OCI-LY7 (cell line): Measurements from ENCODE around the gene CAMK1G.

Source experiments
- EZH2phosphoT487 ChIP-seq: fragments of 200-600 bp; sonication (generic); IDR thresholded peaks from 2 replicates; pipeline ENCODE4 v1.6.1; 2018; ENCODE audit warnings: low read depth, borderline replicate concordance, mild to moderate bottlenecking, mixed run types, antibody characterized with exemption, low read length, moderate library complexity, mixed read lengths
- TF ChIP-seq, protein P1 (sequence below): fragments of 200-600 bp; sonication (generic); conservative IDR thresholded peaks from 2 replicates; pipeline ENCODE4 v1.5.1; 2014; ENCODE audit warnings: mild to moderate bottlenecking, antibody characterized with exemption, low read length, moderate library complexity, mixed read lengths

DNA sequence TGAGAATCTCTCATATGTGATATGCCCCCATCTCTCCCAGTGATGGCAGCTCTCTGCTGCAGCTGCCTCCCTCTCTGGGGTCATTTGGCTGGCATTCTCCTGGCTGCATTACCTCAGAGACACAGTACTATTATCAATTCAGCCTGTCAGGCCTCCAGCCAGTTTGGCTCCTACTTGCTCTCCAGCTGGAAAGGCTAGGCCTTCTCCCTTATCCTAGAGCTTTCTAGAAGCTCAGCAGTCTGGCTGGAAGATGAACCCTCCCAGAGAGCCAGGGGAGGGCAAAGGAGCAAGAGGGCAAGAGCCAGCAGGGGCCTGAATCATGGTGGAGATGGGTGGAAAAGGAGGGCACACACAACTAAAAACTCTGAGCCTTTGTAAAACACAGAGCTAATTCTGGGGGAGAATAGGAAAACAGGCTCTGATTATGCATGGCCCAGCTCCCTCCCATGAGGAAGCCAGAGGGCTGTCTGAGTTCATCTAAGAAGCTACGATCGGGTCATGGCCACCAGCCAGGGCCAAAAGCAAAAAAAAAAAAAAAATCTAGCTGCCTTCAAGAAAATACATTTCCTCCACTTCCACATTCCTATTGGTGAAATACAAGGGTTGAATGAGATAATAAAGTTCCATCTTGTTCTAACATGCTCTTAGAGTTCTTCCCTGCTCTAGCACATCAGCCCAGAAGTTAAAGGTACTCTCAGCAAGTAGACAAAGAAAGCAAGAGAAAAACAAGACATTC, 59.9 kb downstream of the CAMK1G start:
- TF ChIP-seq, protein P1, sequence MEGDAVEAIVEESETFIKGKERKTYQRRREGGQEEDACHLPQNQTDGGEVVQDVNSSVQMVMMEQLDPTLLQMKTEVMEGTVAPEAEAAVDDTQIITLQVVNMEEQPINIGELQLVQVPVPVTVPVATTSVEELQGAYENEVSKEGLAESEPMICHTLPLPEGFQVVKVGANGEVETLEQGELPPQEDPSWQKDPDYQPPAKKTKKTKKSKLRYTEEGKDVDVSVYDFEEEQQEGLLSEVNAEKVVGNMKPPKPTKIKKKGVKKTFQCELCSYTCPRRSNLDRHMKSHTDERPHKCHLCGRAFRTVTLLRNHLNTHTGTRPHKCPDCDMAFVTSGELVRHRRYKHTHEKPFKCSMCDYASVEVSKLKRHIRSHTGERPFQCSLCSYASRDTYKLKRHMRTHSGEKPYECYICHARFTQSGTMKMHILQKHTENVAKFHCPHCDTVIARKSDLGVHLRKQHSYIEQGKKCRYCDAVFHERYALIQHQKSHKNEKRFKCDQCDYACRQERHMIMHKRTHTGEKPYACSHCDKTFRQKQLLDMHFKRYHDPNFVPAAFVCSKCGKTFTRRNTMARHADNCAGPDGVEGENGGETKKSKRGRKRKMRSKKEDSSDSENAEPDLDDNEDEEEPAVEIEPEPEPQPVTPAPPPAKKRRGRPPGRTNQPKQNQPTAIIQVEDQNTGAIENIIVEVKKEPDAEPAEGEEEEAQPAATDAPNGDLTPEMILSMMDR: no peak
- TF ChIP-seq EZH2phosphoT487: no peak
